Mesenchymal stem cell (in vitro differentiated cells and primary cell): Measurements from ENCODE around the gene ARHGAP23. TPM values are rescaled to one million over a fixed set of nuclear protein-coding genes. Genes with fewer than 3 reads are reported as not detected.

Experiments
- DNase-seq: peaks from one replicate; pipeline ENCODE4 v3.0.0-alpha.2; 2013
- H2AFZ ChIP-seq: one replicate; pipeline ENCODE4 v1.6.1; 2013; ENCODE audit warnings: low read depth, mild to moderate bottlenecking, control low read depth, inconsistent platforms, low read length, moderate library complexity
- H2AK5ac ChIP-seq: 2 replicates; pipeline ENCODE4 v1.6.1; 2013; ENCODE audit warnings: low read length, moderate library complexity, mild to moderate bottlenecking, inconsistent platforms; ENCODE audit not compliant: severe bottlenecking
- H2BK120ac ChIP-seq: one replicate; pipeline ENCODE4 v1.6.1; 2013; ENCODE audit warnings: low read depth, mild to moderate bottlenecking, inconsistent platforms, low read length, moderate library complexity
- H2BK12ac ChIP-seq, 2 experiments: one replicate each; pipeline ENCODE4 v1.6.1; 2013; ENCODE audit warnings: inconsistent platforms in 2 of 2, low read length in 2 of 2, mild to moderate bottlenecking in 2 of 2, moderate library complexity in 2 of 2, control low read depth in 1 of 2
- H2BK15ac ChIP-seq: one replicate; pipeline ENCODE4 v1.6.1; 2013; ENCODE audit warnings: mild to moderate bottlenecking, low read depth, inconsistent platforms; ENCODE audit not compliant: poor library complexity, severe bottlenecking
- H2BK5ac ChIP-seq: 2 replicates; pipeline ENCODE4 v1.6.1; 2013; ENCODE audit warnings: low read depth, mild to moderate bottlenecking, low read length, control low read depth, inconsistent platforms; ENCODE audit not compliant: poor library complexity, severe bottlenecking
- H3K14ac ChIP-seq, 2 experiments: one replicate each; pipeline ENCODE4 v1.6.1; 2013; ENCODE audit warnings: inconsistent platforms in 2 of 2, low read length in 2 of 2, control low read depth in 1 of 2, mild to moderate bottlenecking in 1 of 2, moderate library complexity in 1 of 2
- H3K18ac ChIP-seq, 2 experiments: one replicate each; pipeline ENCODE4 v1.6.1; 2013; ENCODE audit warnings: inconsistent platforms in 2 of 2, low read length in 2 of 2, control low read depth in 1 of 2, low read depth in 1 of 2, mild to moderate bottlenecking in 1 of 2
- H3K23ac ChIP-seq, 2 experiments: one replicate each; pipeline ENCODE4 v1.6.1; 2013; ENCODE audit warnings: inconsistent platforms in 2 of 2, low read length in 2 of 2, mild to moderate bottlenecking in 2 of 2, moderate library complexity in 2 of 2, control low read depth in 1 of 2
- H3K27ac ChIP-seq: 2 replicates; pipeline ENCODE4 v1.5.1; 2013; ENCODE audit warnings: mild to moderate bottlenecking, moderate library complexity, low read length, control low read depth, inconsistent platforms; ENCODE audit not compliant: poor library complexity, severe bottlenecking
- H3K27me3 ChIP-seq, 2 experiments: 2 replicates each; pipeline versions ENCODE4 v1.6.1 to v1.7.0; 2013; ENCODE audit warnings: low read length in 2 of 2, mild to moderate bottlenecking in 2 of 2, moderate library complexity in 2 of 2, control low read depth in 1 of 2, inconsistent platforms in 1 of 2; ENCODE audit not compliant: control insufficient read depth in 1 of 2, insufficient read depth in 1 of 2
- H3K36me3 ChIP-seq, 2 experiments: 2 replicates each; pipeline versions ENCODE4 v1.6.1 to v1.7.0; 2013; ENCODE audit warnings: low read length in 2 of 2, control low read depth in 1 of 2, inconsistent platforms in 1 of 2, low read depth in 1 of 2, mild to moderate bottlenecking in 1 of 2; ENCODE audit not compliant: insufficient read depth in 2 of 2, control insufficient read depth in 1 of 2
- H3K4ac ChIP-seq, 2 experiments: one replicate each; pipeline ENCODE4 v1.6.1; 2013; ENCODE audit warnings: inconsistent platforms in 2 of 2, low read length in 2 of 2, mild to moderate bottlenecking in 2 of 2, moderate library complexity in 2 of 2, control low read depth in 1 of 2, low read depth in 1 of 2
- H3K4me1 ChIP-seq: 2 replicates; pipeline ENCODE4 v1.6.1; 2013; ENCODE audit warnings: low read depth, low read length, control low read depth; ENCODE audit not compliant: control insufficient read depth, insufficient read depth
- H3K4me2 ChIP-seq: 2 replicates; pipeline ENCODE4 v1.6.1; 2013; ENCODE audit warnings: low read length, mild to moderate bottlenecking, inconsistent platforms; ENCODE audit not compliant: poor library complexity, severe bottlenecking
- H3K4me3 ChIP-seq, 2 experiments: 2 replicates each; pipeline versions ENCODE4 v1.5.1 to v1.7.0; 2013; ENCODE audit warnings: low read length in 2 of 2, mild to moderate bottlenecking in 2 of 2, control low read depth in 1 of 2, low read depth in 1 of 2; ENCODE audit not compliant: insufficient read depth in 1 of 2
- H3K79me1 ChIP-seq: replicated peaks from 2 replicates; pipeline ENCODE4 v1.6.1; 2013; ENCODE audit warnings: mild to moderate bottlenecking, control low read depth, low read length, inconsistent platforms; ENCODE audit not compliant: poor library complexity, severe bottlenecking
- H3K9ac ChIP-seq: 2 replicates; pipeline ENCODE4 v1.7.0; 2013; ENCODE audit warnings: mild to moderate bottlenecking, low read length, moderate library complexity
- H3K9me3 ChIP-seq: 2 replicates; pipeline ENCODE4 v1.7.0; 2013; ENCODE audit warnings: mild to moderate bottlenecking, low read length; ENCODE audit not compliant: control insufficient read depth
- H4K8ac ChIP-seq: one replicate; pipeline ENCODE4 v1.6.1; 2013; ENCODE audit warnings: inconsistent platforms, mild to moderate bottlenecking, low read length, moderate library complexity
- H4K91ac ChIP-seq: one replicate; pipeline ENCODE4 v1.6.1; 2013; ENCODE audit warnings: mild to moderate bottlenecking, low read length, inconsistent platforms
- WGBS: methylation state at CpG from one replicate; pipeline ENCODE4 v1.1.7; 2013; ENCODE audit warnings: mixed read lengths; 5-methylcytosine and 5-hydroxymethylcytosine counted together
- polyA plus RNA-seq, 2 experiments: library from polyadenylated mRNA; stranded (reverse); fragments of 200-250 nt; gene quantifications; one replicate each; pipeline ENCODE4 v1.2.3, GENCODE V29; 2013

The ARHGAP23 gene
- polyA plus RNA-seq (2013, experiment 1 of 2) = 66.7 TPM
- 60.9 TPM for polyA plus RNA-seq (2013, experiment 2 of 2)

GRCh38 chr17:38428112-38428642 lies at the start of gene ARHGAP23:
TSS of gene ARHGAP23 (plus strand) at chr17:38428464. CDS start at chr17:38428486, 22 bp downstream.
- Histone ChIP-seq H3K4me1 (peaks cover 50% of the 10 kb centered on the region), H3K36me3 (peaks cover 0 to 14% of the 10 kb centered on the region in 2 experiments), H3K27ac (peak within 1 kb of the TSS; percentile 92), H4K8ac (peak within 1 kb of the TSS; percentile 75), H2BK5ac (peak within 1 kb of the TSS; percentile 94), H3K27me3 (no peaks in the 10 kb centered on the region), H3K4me3 (peak within 1 kb of the TSS; percentile 85 to 88), H3K9ac (peak within 1 kb of the TSS; percentile 90), H2BK15ac (peak within 1 kb of the TSS; percentile 89), H2AK5ac (peak within 1 kb of the TSS; percentile 33), H3K18ac (peak within 1 kb of the TSS; percentile 94 to 95), H2BK120ac (peak within 1 kb of the TSS; percentile 90), H3K23ac (peak within 1 kb of the TSS in 1 of 2 experiments; percentile 87), H3K14ac (peak within 1 kb of the TSS in 1 of 2 experiments; percentile 80), H3K9me3 (no peaks in the 10 kb centered on the region), H3K4me2 (peak within 1 kb of the TSS; percentile 93), H3K79me1 (no peaks in the 10 kb centered on the region), H2AFZ (peak within 1 kb of the TSS; percentile 83), H2BK12ac (peak within 1 kb of the TSS; percentile 55 to 75), H3K4ac (peak within 1 kb of the TSS; percentile 95 to 98), H4K91ac (peak within 1 kb of the TSS; percentile 87)
- under 1% methylated on average over 22 of the region's 46 CpGs for WGBS
- peak; percentile 80 for DNase-seq

GRCh38 chr17:38379448-38379847 lies 48.8 kb upstream of the ARHGAP23 start:
- Histone ChIP-seq H3K27me3 (no peaks in the 10 kb centered on the region), H2BK12ac (no peak overlapping the region), H2AK5ac (no peak overlapping the region), H3K18ac (no peak overlapping the region), H3K9ac (no peak overlapping the region), H3K9me3 (no peaks in the 10 kb centered on the region), H4K8ac (no peak overlapping the region), H3K36me3 (peaks cover 33 to 54% of the 10 kb centered on the region in 2 experiments), H2BK120ac (no peak overlapping the region), H4K91ac (no peak overlapping the region), H3K4me3 (no peak overlapping the region), H3K14ac (no peak overlapping the region), H3K4me1 (peaks cover 2% of the 10 kb centered on the region), H3K23ac (no peak overlapping the region), H2AFZ (no peak overlapping the region), H2BK5ac (no peak overlapping the region), H3K79me1 (peaks cover 1% of the 10 kb centered on the region), H3K4me2 (no peak overlapping the region), H2BK15ac (no peak overlapping the region), H3K4ac (no peak overlapping the region), H3K27ac (no peak overlapping the region)
- WGBS = 100% methylated on average over 1 of the region's 1 CpG
- no peak for DNase-seq

- WGBS = 100% methylated on average over 1 of the region's 4 CpGs
These were observed 33.2 kb upstream of the ARHGAP23 start for GRCh38 chr17:38395090-38395489.

GRCh38 chr17:38397227-38397626 lies 31.0 kb upstream of the ARHGAP23 start:
- H3K4me3 ChIP-seq = no peak overlapping the region

More at GRCh38 chr17:38395090-38395489, 33.2 kb upstream of the ARHGAP23 start:
- H3K27me3 ChIP-seq = no peaks in the 10 kb centered on the region
- H3K79me1 ChIP-seq = peaks cover 9% of the 10 kb centered on the region
- H3K4me1 ChIP-seq = no peaks in the 10 kb centered on the region
- no peak for DNase-seq
- H2BK5ac ChIP-seq = no peak overlapping the region
- H3K36me3 ChIP-seq = peaks cover 33 to 56% of the 10 kb centered on the region in 2 experiments
- no peak overlapping the region for H3K14ac ChIP-seq
- H3K27ac ChIP-seq = no peak overlapping the region
- H2AFZ ChIP-seq = no peak overlapping the region
- H2BK120ac ChIP-seq = no peak overlapping the region
- H3K4me2 ChIP-seq = no peak overlapping the region
- no peak overlapping the region for H2BK12ac ChIP-seq
- no peak overlapping the region for H4K91ac ChIP-seq
- H4K8ac ChIP-seq = no peak overlapping the region
- H2AK5ac ChIP-seq = no peak overlapping the region
- no peak overlapping the region for H3K4ac ChIP-seq
- no peaks in the 10 kb centered on the region for H3K9me3 ChIP-seq
- H2BK15ac ChIP-seq = no peak overlapping the region
- H3K18ac ChIP-seq = no peak overlapping the region
- no peak overlapping the region for H3K4me3 ChIP-seq
- H3K9ac ChIP-seq = no peak overlapping the region
- H3K23ac ChIP-seq = no peak overlapping the region

More at GRCh38 chr17:38397227-38397626, 31.0 kb upstream of the ARHGAP23 start:
- no peak overlapping the region for H3K9ac ChIP-seq
- no peak for DNase-seq
- no peak overlapping the region for H2BK12ac ChIP-seq
- no peak overlapping the region for H3K27ac ChIP-seq
- no peak overlapping the region for H4K8ac ChIP-seq
- no peak overlapping the region for H3K23ac ChIP-seq
- no peak overlapping the region for H2BK120ac ChIP-seq
- no peak overlapping the region for H2BK5ac ChIP-seq
- H3K14ac ChIP-seq = no peak overlapping the region
- no peaks in the 10 kb centered on the region for H3K27me3 ChIP-seq
- H3K4me2 ChIP-seq = no peak overlapping the region
- peaks cover 7% of the 10 kb centered on the region for H3K79me1 ChIP-seq
- H3K36me3 ChIP-seq = peaks cover 51 to 71% of the 10 kb centered on the region in 2 experiments
- H4K91ac ChIP-seq = no peak overlapping the region
- H3K4me1 ChIP-seq = no peaks in the 10 kb centered on the region
- H2AFZ ChIP-seq = no peak overlapping the region
- WGBS = 93% methylated on average over 2 of the region's 2 CpGs
- no peak overlapping the region for H2AK5ac ChIP-seq
- H3K9me3 ChIP-seq = no peaks in the 10 kb centered on the region
- H3K4ac ChIP-seq = no peak overlapping the region
- no peak overlapping the region for H3K18ac ChIP-seq
- no peak overlapping the region for H2BK15ac ChIP-seq
